ENCODE results near the gene POSTN. TPM values are rescaled to one million over a fixed set of nuclear protein-coding genes. Genes with fewer than 3 reads are reported as not detected.

The POSTN gene
- 175 and 176 TPM in 2 replicates for total RNA-seq

GRCh38 chr13:37598597-37598996 is at the start of gene POSTN:
POSTN (minus strand) TSS chr13:37598768; CDS start chr13:37598726, 42 bp downstream.

